ENCODE measurements around the gene WNT5A.
A peak's percentile ranks its signal among the peaks of the same experiment; 100 is the strongest.

Gene WNT5A

DNA sequence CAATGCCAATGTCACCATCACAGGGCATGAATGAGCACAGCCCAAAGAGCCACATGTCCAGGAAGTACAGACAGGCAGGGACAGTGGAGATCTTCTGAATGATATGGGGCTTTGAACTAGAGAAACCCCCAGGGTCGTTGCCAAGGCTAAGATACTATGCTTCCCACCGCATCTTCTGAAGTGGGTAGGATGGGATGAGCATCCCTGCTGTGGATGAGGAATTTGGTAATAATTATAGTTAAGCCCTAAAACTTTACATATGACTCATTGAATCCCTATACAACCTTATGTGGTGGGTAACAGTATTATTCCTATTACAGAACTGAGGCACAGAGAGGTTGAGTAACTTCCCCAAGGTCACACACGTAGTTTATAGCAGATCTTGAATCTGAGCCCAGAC, 44.2 kb downstream of the WNT5A start:
- DNase-seq: no peak

DNA sequence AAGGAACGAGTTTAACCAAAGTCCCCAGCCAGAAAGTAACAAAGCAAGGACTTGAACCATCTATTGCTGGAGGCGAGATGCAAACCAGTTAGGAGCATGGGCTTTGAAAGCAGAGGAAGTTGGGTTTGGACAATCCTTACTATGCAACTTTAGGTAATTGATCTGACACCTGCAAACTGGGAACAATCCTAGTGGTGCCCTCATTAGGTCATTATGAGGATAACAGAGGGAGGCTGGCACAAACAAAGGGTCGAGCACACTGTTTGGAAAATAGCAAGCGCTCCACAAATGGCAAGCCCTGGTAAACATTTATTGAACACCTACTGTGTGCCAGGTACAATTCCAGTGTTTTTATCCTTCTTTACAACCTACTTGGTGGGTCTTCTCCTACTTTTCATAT, 45.6 kb downstream of the WNT5A start:
- DNase-seq: no peak

- DNase-seq: no peak
These were observed 46.9 kb downstream of the WNT5A start for GRCh38 chr3:55440104-55440708.

DNA sequence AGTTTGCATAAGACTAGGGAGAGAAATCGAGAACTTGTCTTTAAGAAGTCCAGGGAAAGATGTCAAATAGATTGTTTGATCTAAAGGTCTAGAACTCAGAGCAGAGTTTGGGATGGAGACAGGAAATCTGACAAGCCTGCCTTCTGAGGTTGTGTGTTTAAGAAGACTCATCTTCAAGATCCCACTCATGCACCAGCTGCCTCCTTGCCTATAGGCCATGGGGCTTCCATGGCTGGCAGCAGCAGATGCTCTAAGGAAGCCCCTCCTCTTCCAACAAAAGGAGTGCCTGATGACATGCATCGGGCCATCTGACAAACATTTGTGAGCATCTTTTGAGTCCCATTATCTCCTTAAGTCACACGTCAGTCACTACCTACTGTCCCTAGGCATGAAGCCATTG, 47.4 kb downstream of the WNT5A start:
- no peak for DNase-seq

DNA sequence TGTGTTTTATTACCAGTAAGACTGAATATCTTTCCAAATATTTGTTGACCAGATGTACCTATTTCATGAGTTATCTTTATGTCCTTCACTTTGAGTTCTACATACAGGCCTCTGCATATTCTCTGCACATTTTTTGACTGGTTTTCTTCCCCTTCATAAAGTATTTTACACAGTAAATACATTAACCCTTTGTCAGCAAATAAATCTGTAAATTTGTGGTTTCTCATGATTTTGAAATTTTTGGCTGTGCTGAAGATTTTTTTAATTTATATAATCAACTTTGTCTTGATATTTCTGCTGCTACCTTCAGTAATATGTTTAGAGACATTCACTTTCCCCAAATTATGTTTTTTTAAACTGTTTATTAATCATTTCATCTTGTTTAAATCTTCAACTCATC, 50.5 kb downstream of the WNT5A start:
- no peak for DNase-seq

DNA sequence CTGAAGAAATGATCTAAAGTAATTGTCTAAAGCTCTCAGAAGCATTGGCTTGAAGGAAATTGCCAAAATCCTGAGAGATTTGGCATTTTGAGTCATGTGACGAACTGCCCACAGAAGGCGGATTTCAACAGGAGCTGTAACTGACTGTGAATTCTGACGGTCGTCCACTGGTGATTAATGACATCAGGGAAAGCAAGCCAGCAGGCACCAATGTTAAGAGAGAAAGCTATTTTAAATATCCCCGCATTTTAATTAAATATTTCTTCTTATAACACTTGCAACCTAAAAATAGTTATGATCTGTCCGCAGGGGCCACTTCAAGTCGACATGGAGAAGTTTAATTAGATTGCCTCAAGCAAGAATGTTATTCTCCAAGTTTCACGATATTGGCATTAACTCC, 51.6 kb downstream of the WNT5A start:
- DNase-seq: no peak

GRCh38 chr3:55434789-55435188, 52.3 kb downstream of the WNT5A start:
- DNase-seq: peak; percentile 1

DNA sequence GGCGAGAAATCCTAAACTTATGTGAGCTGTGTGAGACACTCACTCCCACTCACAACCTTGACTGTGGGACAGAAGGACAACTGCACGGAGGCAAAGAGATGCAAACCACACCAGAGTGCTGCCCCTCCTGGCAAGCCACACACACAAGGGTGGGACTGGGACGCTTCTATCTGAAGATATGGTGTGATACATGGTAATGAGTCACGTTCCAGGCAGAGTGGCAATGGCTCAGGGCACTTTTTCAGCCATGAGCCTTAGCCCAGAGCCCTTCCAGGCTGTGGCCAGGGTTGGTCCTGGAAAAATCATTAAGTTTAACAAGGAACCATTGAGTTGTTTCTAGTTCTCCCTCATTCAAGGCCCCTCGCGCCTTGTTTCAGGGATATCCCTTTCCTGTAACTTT, 56.1 kb downstream of the WNT5A start:
- DNase-seq: no peak

DNA sequence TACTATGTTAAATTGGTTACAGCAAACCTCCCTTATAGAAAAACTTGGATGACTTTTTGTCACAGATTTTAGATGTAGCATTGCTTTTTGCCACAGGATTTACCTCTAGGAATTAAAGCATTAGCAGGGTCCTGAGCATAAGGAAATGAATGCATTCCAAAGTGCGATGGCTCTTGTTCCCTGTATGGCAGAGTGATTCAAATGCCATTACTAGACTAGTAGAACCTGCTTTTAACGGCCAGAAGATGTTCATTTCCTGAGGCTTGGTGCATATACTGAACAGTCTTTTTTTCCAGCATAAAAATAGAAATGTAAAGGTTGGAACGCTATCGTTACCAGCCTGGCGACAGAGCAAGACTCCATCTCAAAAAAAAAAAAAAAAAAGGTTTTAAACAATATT, 59.4 kb downstream of the WNT5A start:
- DNase-seq: no peak

- no peak for DNase-seq
These were observed 60.6 kb downstream of the WNT5A start for GRCh38 chr3:55426486-55426885.

GRCh38 chr3:55423782-55424181, 63.3 kb downstream of the WNT5A start:
- no peak for DNase-seq

DNA sequence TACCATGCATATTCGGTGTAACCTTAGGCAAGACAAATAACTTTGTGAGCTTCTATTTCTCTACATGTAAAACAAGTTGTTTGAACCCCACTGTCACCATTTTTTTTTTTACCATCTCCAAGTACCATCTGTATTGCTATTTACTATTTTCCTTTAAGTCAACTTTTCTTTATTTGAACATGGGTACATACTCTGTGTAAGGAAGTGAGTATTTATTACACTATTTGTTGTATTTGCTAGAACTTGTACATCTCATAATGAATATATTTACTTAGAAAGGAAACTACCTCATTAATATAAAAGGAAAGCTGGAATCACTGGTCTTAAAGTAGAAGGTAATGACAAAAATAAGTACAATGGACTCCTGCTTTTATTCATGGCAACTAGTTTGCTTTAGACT, 69.9 kb downstream of the WNT5A start:
- no peak for DNase-seq

GRCh38 chr3:55416331-55416821, 70.7 kb downstream of the WNT5A start:
- no peak for DNase-seq
